HCT116 (cell line): ENCODE results near the gene GGCT.

Experiments used
- CBX3 ChIP-seq: IDR thresholded peaks from 2 replicates; pipeline ENCODE4 v1.6.1; 2012; ENCODE audit warnings: low read depth
- CEBPB ChIP-seq: IDR thresholded peaks from 2 replicates; pipeline ENCODE4 v1.6.1; 2012; ENCODE audit warnings: low read depth
- EZH2phosphoT487 ChIP-seq: fragments of 200-600 bp; IDR thresholded peaks from 2 replicates; pipeline ENCODE4 v1.6.1; 2018; ENCODE audit warnings: antibody characterized with exemption, borderline replicate concordance
- POLR2A ChIP-seq: IDR thresholded peaks from 2 replicates; pipeline ENCODE4 v1.7.0; 2011; ENCODE audit warnings: borderline replicate concordance; ENCODE audit not compliant: insufficient read depth, insufficient read length; ENCODE audit errors: extremely low read depth
- POLR2AphosphoS5 ChIP-seq: IDR thresholded peaks from 2 replicates; pipeline ENCODE4 v1.6.1; 2011; ENCODE audit warnings: mild to moderate bottlenecking, low read depth, low read length, moderate library complexity
- TF ChIP-seq, protein P1 (sequence below), 3 experiments: fragments of 200-600 bp in 1 of 3; sonication (generic) in 1 of 3; IDR thresholded peaks in 2 of 3; conservative IDR thresholded peaks in 1 of 3; 2 replicates each; pipeline ENCODE4 v1.5.1; 2012 to 2017; ENCODE audit warnings: low read depth in 2 of 3, low read length in 2 of 3, antibody characterized with exemption in 1 of 3, borderline replicate concordance in 1 of 3, control low read depth in 1 of 3, mild to moderate bottlenecking in 1 of 3, mixed read lengths in 1 of 3, mixed run types in 1 of 3, moderate library complexity in 1 of 3; ENCODE audit not compliant: insufficient read depth in 1 of 3

DNA sequence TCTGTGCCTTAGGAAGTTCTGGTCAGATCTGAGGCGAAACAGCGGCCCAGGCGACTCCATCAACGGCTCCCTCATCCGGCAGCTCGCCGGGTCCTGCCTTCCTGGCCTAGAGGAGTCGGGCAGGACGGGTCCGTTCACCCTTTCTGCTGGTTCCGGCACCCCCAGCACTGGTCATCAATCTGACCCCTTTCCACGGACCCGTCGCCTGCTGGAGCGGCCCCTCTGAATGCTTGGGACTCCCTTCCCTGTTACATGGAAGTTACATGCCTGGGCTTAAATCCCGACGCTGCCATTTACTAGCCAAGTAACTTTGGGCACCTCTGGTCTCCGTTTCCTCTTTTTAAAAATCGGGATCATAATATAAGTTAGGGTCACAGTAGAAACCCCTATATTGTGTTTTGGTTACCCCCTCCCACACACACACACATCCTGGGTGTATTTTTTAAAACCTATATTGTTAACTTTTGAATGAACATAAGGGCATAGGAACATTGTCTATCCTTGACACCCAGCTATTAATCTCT is 607 bp upstream of the GGCT start:
- TF ChIP-seq, protein P1, sequence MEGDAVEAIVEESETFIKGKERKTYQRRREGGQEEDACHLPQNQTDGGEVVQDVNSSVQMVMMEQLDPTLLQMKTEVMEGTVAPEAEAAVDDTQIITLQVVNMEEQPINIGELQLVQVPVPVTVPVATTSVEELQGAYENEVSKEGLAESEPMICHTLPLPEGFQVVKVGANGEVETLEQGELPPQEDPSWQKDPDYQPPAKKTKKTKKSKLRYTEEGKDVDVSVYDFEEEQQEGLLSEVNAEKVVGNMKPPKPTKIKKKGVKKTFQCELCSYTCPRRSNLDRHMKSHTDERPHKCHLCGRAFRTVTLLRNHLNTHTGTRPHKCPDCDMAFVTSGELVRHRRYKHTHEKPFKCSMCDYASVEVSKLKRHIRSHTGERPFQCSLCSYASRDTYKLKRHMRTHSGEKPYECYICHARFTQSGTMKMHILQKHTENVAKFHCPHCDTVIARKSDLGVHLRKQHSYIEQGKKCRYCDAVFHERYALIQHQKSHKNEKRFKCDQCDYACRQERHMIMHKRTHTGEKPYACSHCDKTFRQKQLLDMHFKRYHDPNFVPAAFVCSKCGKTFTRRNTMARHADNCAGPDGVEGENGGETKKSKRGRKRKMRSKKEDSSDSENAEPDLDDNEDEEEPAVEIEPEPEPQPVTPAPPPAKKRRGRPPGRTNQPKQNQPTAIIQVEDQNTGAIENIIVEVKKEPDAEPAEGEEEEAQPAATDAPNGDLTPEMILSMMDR (IDR thresholded peaks at IDR 0.05 in 2 of 3, conservative IDR thresholded peaks at IDR 0.05 in 1 of 3; ENCODE audit: borderline replicate concordance in 1 of 3, insufficient read depth in 1 of 3, low read depth in 2 of 3, low read length in 2 of 3), result no peak
- no peak for TF ChIP-seq POLR2A
- no peak for TF ChIP-seq EZH2phosphoT487
- TF ChIP-seq CBX3, result no peak
- TF ChIP-seq CEBPB, result no peak
- TF ChIP-seq POLR2AphosphoS5, result no peak
